SU-DHL-6 (cell line): ENCODE results near the gene SH3RF1.

ENCODE experiments used
- CTCF ChIP-seq: fragments of 200-600 bp; sonication (generic); IDR thresholded peaks from one replicate; pipeline ENCODE4 v1.5.1; 2017; ENCODE audit warnings: antibody characterized with exemption, mild to moderate bottlenecking, low read length, moderate library complexity; ENCODE audit not compliant: insufficient read depth, poor library complexity, severe bottlenecking
- EZH2phosphoT487 ChIP-seq: fragments of 200-600 bp; sonication (generic), shearing (Covaris generic); conservative IDR thresholded peaks from 2 replicates; pipeline ENCODE4 v1.6.1; 2018; ENCODE audit warnings: mild to moderate bottlenecking, antibody characterized with exemption, low read length, moderate library complexity, mixed read lengths

DNA sequence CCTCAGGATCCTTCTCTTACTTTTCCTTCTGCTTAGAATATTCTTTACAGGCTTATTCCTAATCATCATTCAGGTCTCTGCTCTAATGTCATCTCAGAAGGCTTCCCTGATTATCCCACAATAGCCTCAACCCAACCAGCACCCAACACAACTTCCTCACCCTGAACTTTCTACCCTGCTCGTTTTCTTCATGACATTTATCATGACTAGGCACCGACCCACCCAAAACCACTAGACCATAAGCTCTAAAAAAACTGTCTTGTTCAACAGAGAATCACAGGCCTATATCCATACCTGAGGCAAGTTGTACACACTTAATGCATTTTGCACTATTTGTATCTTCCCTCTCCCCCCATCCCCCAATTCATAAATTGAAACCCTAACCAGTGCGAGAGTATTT, 95.3 kb downstream of the SH3RF1 start:
- TF ChIP-seq CTCF (no peak), EZH2phosphoT487 (no peak)
